Neural progenitor cell (in vitro differentiated cells): ENCODE measurements around the gene OR10C1. TPM values are rescaled to one million over a fixed set of nuclear protein-coding genes. Genes with fewer than 3 reads are reported as not detected.

Experiments used
- DNase-seq: peaks from one replicate; pipeline ENCODE4 v3.0.0-alpha.2; 2016; ENCODE audit warnings: low spot score
- H2AFZ ChIP-seq: fragments of 200-600 bp; sonication (generic); replicated peaks from 2 replicates; pipeline ENCODE4 v1.6.1; 2016; ENCODE audit warnings: antibody characterized with exemption
- H3F3A ChIP-seq: fragments of 200-600 bp; sonication (generic); 2 replicates; pipeline ENCODE4 v1.6.1; 2016; ENCODE audit warnings: antibody characterized with exemption, low read depth
- H3K27ac ChIP-seq: fragments of 200-600 bp; sonication (generic); 2 replicates; pipeline ENCODE4 v1.5.1; 2016; ENCODE audit warnings: mild to moderate bottlenecking
- H3K27me3 ChIP-seq: fragments of 200-600 bp; sonication (generic); 2 replicates; pipeline ENCODE4 v1.6.1; 2016; ENCODE audit warnings: mild to moderate bottlenecking, moderate library complexity
- H3K36me3 ChIP-seq: fragments of 200-600 bp; sonication (generic); 2 replicates; pipeline ENCODE4 v1.5.1; 2016
- H3K4me1 ChIP-seq: fragments of 200-600 bp; sonication (generic); 2 replicates; pipeline ENCODE4 v1.6.1; 2016; ENCODE audit warnings: mixed run types
- H3K4me2 ChIP-seq: fragments of 200-600 bp; sonication (generic); 2 replicates; pipeline ENCODE4 v1.6.1; 2016
- H3K4me3 ChIP-seq: fragments of 200-600 bp; sonication (generic); 2 replicates; pipeline ENCODE4 v1.5.1; 2016
- H3K79me2 ChIP-seq: fragments of 200-600 bp; sonication (generic); 2 replicates; pipeline ENCODE4 v1.6.1; 2016; ENCODE audit warnings: low read depth
- H3K9ac ChIP-seq: fragments of 200-600 bp; sonication (generic); 2 replicates; pipeline ENCODE4 v1.6.1; 2016
- H3K9me3 ChIP-seq: fragments of 200-600 bp; sonication (generic); 2 replicates; pipeline ENCODE4 v1.5.1; 2016; ENCODE audit warnings: low read depth
- H4K20me1 ChIP-seq: fragments of 200-600 bp; sonication (generic); 2 replicates; pipeline ENCODE4 v1.6.1; 2016; ENCODE audit warnings: low read depth
- H3K27ac Mint-ChIP-seq: 3 replicates; pipeline ENCODE4 v1.8.0; 2021; ENCODE audit warnings: mixed read lengths
- H3K27me3 Mint-ChIP-seq: 2 replicates; pipeline ENCODE4 v1.8.0; 2022; ENCODE audit warnings: low read depth, mild to moderate bottlenecking, inconsistent platforms, moderate library complexity, mixed read lengths; ENCODE audit not compliant: insufficient read depth
- H3K36me3 Mint-ChIP-seq: 3 replicates; pipeline ENCODE4 v1.8.0; 2021; ENCODE audit warnings: mixed read lengths
- H3K4me1 Mint-ChIP-seq: 3 replicates; pipeline ENCODE4 v1.8.0; 2021; ENCODE audit warnings: mixed read lengths
- H3K4me3 Mint-ChIP-seq: 3 replicates; pipeline ENCODE4 v1.8.0; 2021; ENCODE audit warnings: mild to moderate bottlenecking, moderate library complexity, mixed read lengths
- H3K9me3 Mint-ChIP-seq: 3 replicates; pipeline ENCODE4 v1.8.0; 2020; ENCODE audit warnings: mixed read lengths
- CTCF ChIP-seq: fragments of 200-600 bp; sonication (generic); IDR thresholded peaks from 2 replicates; pipeline ENCODE4 v1.5.1; 2017; ENCODE audit warnings: antibody characterized with exemption, mild to moderate bottlenecking
- EZH2 ChIP-seq: fragments of 200-600 bp; sonication (generic); IDR thresholded peaks from 2 replicates; pipeline ENCODE4 v1.6.1; 2017; ENCODE audit warnings: antibody characterized with exemption, mild to moderate bottlenecking, moderate library complexity
- EZH2phosphoT487 ChIP-seq: fragments of 200-600 bp; sonication (generic); IDR thresholded peaks from 2 replicates; pipeline ENCODE4 v1.6.1; 2017; ENCODE audit warnings: antibody characterized with exemption
- total RNA-seq: library from RNA; depleted of rRNA; stranded (reverse); fragments of >200 nt; gene quantifications from 2 replicates; pipeline ENCODE4 v1.2.3, GENCODE V29; 2015; ENCODE audit warnings: low replicate concordance

The OR10C1 gene
- total RNA-seq, 1 donor from 2014 or later = not detected

- TF ChIP-seq EZH2 (no peak), CTCF (no peak), EZH2phosphoT487 (no peak)
- Mint-ChIP-seq H3K4me3 (no peak overlapping the region), H3K27ac (no peak overlapping the region), H3K27me3 (no peaks in the 10 kb centered on the region), H3K4me1 (no peaks in the 10 kb centered on the region), H3K9me3 (no peaks in the 10 kb centered on the region), H3K36me3 (no peaks in the 10 kb centered on the region)
- Histone ChIP-seq H3K4me1 (no peaks in the 10 kb centered on the region), H3K9ac (no peak overlapping the region), H3K79me2 (no peaks in the 10 kb centered on the region), H3K27me3 (no peaks in the 10 kb centered on the region), H3K4me3 (no peak overlapping the region), H3K9me3 (no peaks in the 10 kb centered on the region), H3K27ac (no peak overlapping the region), H2AFZ (no peak overlapping the region), H3K4me2 (no peak overlapping the region), H3K36me3 (no peaks in the 10 kb centered on the region), H3F3A (no peaks in the 10 kb centered on the region), H4K20me1 (no peaks in the 10 kb centered on the region)
- no peak for DNase-seq
Measured at GRCh38 chr6:29403801-29404200, 35.3 kb upstream of the OR10C1 start.

GRCh38 chr6:29414588-29414987 is 24.5 kb upstream of the OR10C1 start, which contains the start of gene OR12D1:
TSS of gene OR12D1 (plus strand) at chr6:29414928.
- H3K27me3 Mint-ChIP-seq = no peaks in the 10 kb centered on the region
- H3K36me3 Mint-ChIP-seq = no peaks in the 10 kb centered on the region
- no peaks in the 10 kb centered on the region for H4K20me1 ChIP-seq
- H3K4me3 Mint-ChIP-seq = no peak within 1 kb of the TSS
- H3K9ac ChIP-seq = no peak within 1 kb of the TSS
- H3K27me3 ChIP-seq = no peaks in the 10 kb centered on the region
- no peak within 1 kb of the TSS for H3K4me2 ChIP-seq
- TF ChIP-seq EZH2phosphoT487 = no peak
- TF ChIP-seq CTCF = peak; percentile 43
- no peak for TF ChIP-seq EZH2
- no peak within 1 kb of the TSS for H3K27ac Mint-ChIP-seq
- H3K4me1 ChIP-seq = no peaks in the 10 kb centered on the region
- H3K36me3 ChIP-seq = no peaks in the 10 kb centered on the region
- no peak within 1 kb of the TSS for H3K4me3 ChIP-seq
- H3F3A ChIP-seq = no peaks in the 10 kb centered on the region
- H3K79me2 ChIP-seq = no peaks in the 10 kb centered on the region
- DNase-seq = peak; percentile 9
- no peak within 1 kb of the TSS for H3K27ac ChIP-seq
- H3K9me3 Mint-ChIP-seq = peaks cover 10% of the 10 kb centered on the region
- no peaks in the 10 kb centered on the region for H3K4me1 Mint-ChIP-seq
- no peak within 1 kb of the TSS for H2AFZ ChIP-seq
- H3K9me3 ChIP-seq = no peaks in the 10 kb centered on the region

GRCh38 chr6:29419516-29419915 is 19.6 kb upstream of the OR10C1 start:
- H3F3A ChIP-seq = no peaks in the 10 kb centered on the region
- TF ChIP-seq CTCF = no peak
- TF ChIP-seq EZH2 = no peak
- no peak for TF ChIP-seq EZH2phosphoT487
- no peak overlapping the region for H3K4me2 ChIP-seq
- Mint-ChIP-seq H3K36me3 (no peaks in the 10 kb centered on the region), H3K4me1 (no peaks in the 10 kb centered on the region), H3K27ac (no peak overlapping the region), H3K27me3 (no peaks in the 10 kb centered on the region), H3K9me3 (no peaks in the 10 kb centered on the region), H3K4me3 (no peak overlapping the region)
- H3K27ac ChIP-seq = no peak overlapping the region
- H3K4me3 ChIP-seq = no peak overlapping the region
- no peaks in the 10 kb centered on the region for H3K79me2 ChIP-seq
- no peak overlapping the region for H3K9ac ChIP-seq
- H2AFZ ChIP-seq = no peak overlapping the region
- H3K9me3 ChIP-seq = no peaks in the 10 kb centered on the region
- no peaks in the 10 kb centered on the region for H3K4me1 ChIP-seq
- no peaks in the 10 kb centered on the region for H3K36me3 ChIP-seq
- no peaks in the 10 kb centered on the region for H3K27me3 ChIP-seq
- no peak for DNase-seq
- no peaks in the 10 kb centered on the region for H4K20me1 ChIP-seq
